ENCODE measurements around the gene WDHD1.

DNA sequence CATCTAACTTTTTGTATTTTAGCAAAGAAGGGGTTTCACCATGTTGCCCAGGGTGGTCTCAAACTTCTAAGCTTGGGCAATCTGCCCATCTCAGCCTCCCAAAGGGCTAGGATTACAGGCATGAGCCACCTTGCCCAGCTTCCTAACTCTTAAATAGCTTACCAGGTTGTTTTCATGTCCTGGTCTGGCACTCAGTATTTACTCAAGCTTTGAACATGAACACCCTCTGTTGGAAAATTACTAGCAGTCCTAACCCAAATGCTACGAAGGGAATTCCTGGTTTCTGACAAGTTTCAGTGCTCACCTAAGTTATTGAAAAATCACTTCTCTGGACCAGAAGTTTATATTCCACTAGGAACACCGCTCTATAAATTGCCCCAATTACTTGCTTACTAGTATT, 91.8 kb downstream of the WDHD1 start:
- TF ChIP-seq, protein P1, sequence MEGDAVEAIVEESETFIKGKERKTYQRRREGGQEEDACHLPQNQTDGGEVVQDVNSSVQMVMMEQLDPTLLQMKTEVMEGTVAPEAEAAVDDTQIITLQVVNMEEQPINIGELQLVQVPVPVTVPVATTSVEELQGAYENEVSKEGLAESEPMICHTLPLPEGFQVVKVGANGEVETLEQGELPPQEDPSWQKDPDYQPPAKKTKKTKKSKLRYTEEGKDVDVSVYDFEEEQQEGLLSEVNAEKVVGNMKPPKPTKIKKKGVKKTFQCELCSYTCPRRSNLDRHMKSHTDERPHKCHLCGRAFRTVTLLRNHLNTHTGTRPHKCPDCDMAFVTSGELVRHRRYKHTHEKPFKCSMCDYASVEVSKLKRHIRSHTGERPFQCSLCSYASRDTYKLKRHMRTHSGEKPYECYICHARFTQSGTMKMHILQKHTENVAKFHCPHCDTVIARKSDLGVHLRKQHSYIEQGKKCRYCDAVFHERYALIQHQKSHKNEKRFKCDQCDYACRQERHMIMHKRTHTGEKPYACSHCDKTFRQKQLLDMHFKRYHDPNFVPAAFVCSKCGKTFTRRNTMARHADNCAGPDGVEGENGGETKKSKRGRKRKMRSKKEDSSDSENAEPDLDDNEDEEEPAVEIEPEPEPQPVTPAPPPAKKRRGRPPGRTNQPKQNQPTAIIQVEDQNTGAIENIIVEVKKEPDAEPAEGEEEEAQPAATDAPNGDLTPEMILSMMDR (IDR thresholded peaks at IDR 0.05): no peak
- no peak for TF ChIP-seq POLR2A (IDR thresholded peaks at IDR 0.05)
